Omental fat pad (tissue), 4 donors: ENCODE data around the gene ST13. TPM values are rescaled to one million over a fixed set of nuclear protein-coding genes. Genes with fewer than 3 reads are reported as not detected.
"Not testable (repeated sequence)": the region's sequence is repeated elsewhere in the genome, so short reads cannot be mapped to it uniquely, and the experiment has no call there.

ENCODE experiments used
- ATAC-seq: fragments of 150-250 bp; one replicate; pipeline ENCODE4 v1.9.1; 2016; ENCODE audit warnings: mild to moderate bottlenecking, moderate library complexity; ENCODE audit not compliant: low FRiP score
- DNase-seq: peaks from one replicate; pipeline ENCODE4 v3.0.0-alpha.2; 2019; ENCODE audit warnings: low spot score
- CTCF ChIP-seq, 3 donors: fragments of 450-650 bp; IDR thresholded peaks; one replicate each; pipeline ENCODE4 v1.5.1; 2016 to 2017; ENCODE audit warnings: antibody characterized with exemption in 3 of 3, mild to moderate bottlenecking in 3 of 3, moderate library complexity in 2 of 3
- total RNA-seq, 4 donors: library from RNA; depleted of rRNA; stranded (reverse); fragments of >200 nt; gene quantifications; one replicate each; pipeline ENCODE4 v1.1.0, GENCODE V29; 2016

The ST13 gene
- total RNA-seq, 4 donors from 2014 or later, result 118 to 228 (median 185) TPM

DNA sequence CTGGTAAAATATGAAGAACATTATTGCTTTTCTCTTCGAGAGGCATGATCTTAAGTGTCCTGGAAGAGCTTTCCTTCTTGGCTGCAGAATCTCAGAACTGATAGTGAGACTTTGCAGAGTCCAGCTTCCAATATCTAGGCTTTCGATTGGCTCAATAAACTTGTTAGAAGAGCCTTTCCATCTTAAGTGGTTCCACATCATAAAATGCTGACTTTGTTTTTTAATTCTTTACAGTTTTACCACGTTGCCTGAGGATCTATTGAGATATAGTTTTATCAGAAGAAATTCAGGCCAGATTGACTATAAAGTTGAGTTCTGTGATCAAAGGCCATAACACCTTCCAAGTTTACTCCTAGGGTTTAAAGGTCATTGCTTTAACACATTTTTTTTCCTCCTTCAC lies 21.0 kb upstream of the ST13 start:
- ATAC-seq (no peak), DNase-seq (no peak)
- no peak for TF ChIP-seq CTCF (IDR thresholded peaks at IDR 0.05)

GRCh38 chr22:40876907-40877306 lies 20.5 kb upstream of the ST13 start:
- no peak for ATAC-seq
- DNase-seq, result no peak
- no peak for TF ChIP-seq CTCF (IDR thresholded peaks at IDR 0.05)

DNA sequence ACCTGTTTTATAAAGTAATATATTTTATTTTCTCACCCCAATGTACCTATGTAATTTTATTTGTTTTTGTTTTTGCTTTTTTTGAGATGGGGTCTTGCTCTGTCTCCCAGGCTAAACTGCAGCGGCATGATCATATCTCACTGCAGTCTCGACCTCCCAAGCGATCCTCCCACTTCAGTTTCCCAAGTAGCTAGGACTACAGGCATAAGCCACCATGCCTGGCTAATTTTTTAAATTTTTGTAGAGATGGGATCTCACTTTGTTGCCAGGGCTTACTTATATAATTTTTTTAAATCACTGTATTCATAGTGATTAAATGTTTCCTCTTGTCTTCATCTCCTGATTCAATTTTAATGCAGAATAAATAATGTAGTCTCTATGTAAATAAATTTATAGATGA lies 18.7 kb upstream of the ST13 start:
- DNase-seq (no peak), ATAC-seq (no peak)
- no peak for TF ChIP-seq CTCF (IDR thresholded peaks at IDR 0.05)

DNA sequence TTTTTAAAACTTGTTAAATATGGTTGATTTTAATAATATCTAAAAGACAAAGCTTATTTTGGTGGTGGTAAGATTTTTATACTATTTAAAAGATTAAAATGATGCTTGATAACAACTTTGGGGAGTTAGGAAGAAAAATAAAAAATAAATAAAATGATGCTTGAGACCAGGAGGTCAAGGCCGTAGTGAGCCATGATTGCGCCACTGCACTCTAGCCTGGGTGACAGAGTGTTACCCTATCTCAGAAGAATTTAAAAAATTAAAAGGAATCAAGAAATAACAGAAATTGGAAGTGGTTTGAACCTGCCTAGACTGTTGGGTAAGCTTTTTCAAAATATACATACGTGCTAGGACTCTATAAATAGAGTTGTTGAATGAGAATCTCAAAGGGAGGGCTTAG lies 17.6 kb upstream of the ST13 start:
- no peak for TF ChIP-seq CTCF (IDR thresholded peaks at IDR 0.05)
- DNase-seq (no peak), ATAC-seq (no peak)

DNA sequence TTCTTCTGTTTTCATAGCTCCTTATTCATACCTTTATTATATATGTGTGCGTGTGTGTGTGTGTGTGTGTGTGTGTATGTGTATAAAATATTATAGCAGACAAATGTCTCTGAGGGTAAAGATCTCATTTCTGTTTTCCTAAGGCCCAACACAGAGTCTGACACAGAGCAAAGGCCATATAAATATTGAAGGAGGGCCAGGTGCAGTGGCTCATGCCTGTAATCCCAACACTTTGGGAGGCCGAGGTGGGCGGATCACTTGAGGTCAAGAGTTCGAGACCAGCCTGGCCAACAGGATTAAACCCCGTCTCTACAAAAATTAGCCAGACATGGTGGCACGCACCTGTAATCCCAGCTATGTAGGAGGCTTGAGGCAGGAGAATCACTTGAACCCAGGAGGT lies 11.9 kb upstream of the ST13 start:
- ATAC-seq, DNase-seq: not testable (repeated sequence)

DNA sequence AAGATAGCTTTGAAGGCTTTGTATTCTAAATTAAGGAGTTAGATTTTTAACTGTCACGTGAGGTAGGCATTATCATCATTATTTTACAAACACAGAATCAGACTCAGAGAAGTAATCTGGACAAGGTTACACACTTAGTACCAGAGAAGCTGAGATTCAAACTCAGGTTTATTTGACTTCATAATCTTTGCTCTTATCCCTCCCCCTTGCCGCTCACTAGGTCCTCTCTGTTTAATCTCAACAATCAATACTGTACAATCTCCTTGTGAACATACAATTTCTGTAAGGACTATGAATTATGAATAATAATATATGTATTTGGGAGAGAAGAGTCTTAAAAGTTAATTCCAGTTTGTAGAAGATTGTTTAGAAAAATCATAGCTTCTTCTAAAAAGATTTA lies 10.7 kb upstream of the ST13 start:
- DNase-seq (no peak), ATAC-seq (no peak)
- TF ChIP-seq CTCF (IDR thresholded peaks at IDR 0.05), result no peak

GRCh38 chr22:40862537-40862936 lies 6.1 kb upstream of the ST13 start:
- no peak for ATAC-seq
- no peak for TF ChIP-seq CTCF (IDR thresholded peaks at IDR 0.05)
- no peak for DNase-seq

DNA sequence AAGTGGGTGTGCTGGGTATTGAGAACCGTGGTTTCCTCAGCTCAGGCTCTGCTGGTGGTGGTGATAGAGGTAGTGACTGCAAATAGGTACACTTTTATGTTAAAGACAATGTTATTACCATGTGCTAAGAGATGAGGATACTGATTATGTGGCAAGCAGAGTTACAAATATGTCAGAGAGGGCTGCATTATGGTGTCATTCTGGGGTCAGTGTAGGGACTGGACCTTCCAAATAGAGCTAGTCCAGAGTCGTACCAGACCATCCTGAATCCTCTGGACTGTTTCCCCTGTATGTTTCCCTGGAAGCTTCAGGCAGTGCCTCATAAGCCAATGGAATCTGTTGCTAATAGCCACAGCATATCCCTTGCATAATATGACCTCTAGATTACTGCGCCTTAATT lies 5.6 kb upstream of the ST13 start, which contains the start of gene DNAJB7:
DNAJB7 (minus strand) TSS at position 101 of the 400 bp plus-strand sequence. CDS start 119 bp downstream, outside the sequence.
- no peak for DNase-seq
- TF ChIP-seq CTCF (IDR thresholded peaks at IDR 0.05), result no peak
- no peak for ATAC-seq
